GM21717 (cell line): ENCODE data around the gene UBL5.

Source experiments
- ATAC-seq: cut with Tn5 transposase; IDR thresholded peaks from one replicate; pipeline ENCODE4 v1.9.1; 2021; ENCODE audit warnings: mild to moderate bottlenecking, moderate library complexity; ENCODE audit not compliant: unreplicated experiment

UBL5 gene

GRCh38 chr19:9877780-9878510 lies 50.2 kb downstream of the UBL5 start:
- no peak for ATAC-seq

GRCh38 chr19:9878511-9879196 lies 50.9 kb downstream of the UBL5 start:
- ATAC-seq, result no peak
